ENCODE results near the gene PRDX3. TPM values are rescaled to one million over a fixed set of nuclear protein-coding genes. Genes with fewer than 3 reads are reported as not detected.

The PRDX3 gene
- total and polyA plus RNA-seq, 2 of the 4 experiments (the other 2 are of a cell fraction), result 169 to 187 TPM

DNA sequence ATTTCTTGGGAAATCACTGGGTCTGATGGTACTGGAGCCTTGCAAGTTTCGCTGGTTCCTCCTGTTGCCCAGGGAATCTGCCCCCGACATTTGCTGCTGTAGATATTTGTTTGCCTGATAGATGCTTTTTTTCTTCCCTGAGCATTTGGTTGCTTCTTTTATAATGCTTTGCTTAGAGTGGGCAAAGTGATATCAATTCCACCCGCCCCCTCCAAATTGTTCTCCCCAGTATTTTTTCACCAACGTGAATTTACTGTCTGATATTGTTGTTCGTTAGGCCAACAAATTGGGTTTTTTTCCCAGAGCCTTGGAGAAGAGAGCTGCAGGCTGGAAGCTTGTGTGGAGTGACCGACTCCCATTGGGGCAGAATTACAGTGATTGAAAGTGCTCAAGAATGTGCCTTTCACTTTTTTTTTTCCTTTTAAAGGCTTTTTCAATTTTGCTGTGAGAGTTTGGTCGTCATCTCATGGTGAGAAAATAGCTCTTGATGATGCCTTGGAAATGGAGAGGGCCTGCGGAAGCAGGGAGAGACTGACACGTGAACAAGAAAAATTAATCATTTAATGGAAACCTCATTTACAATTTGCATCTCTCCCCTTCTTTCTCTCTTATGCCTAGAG, 31.2 kb upstream of the PRDX3 start:
- H3K27ac ChIP-seq (ENCODE audit: insufficient read depth, low read length), result peak overlapping the region; percentile 99
- peak overlapping the region; percentile 96 for H3K4ac ChIP-seq (ENCODE audit: low read depth, low read length)
- H3K27me3 ChIP-seq (ENCODE audit: control insufficient read depth, insufficient read depth, low read length), result no peaks in the 10 kb centered on the region
- H3K9ac ChIP-seq (ENCODE audit: low read depth, low read length), result peak overlapping the region; percentile 96
- H3K14ac ChIP-seq (replicated peaks; ENCODE audit: low read depth, low read length), result peak overlapping the region; percentile 97
- DNase-seq, result peak; percentile 37
- H3K4me3 ChIP-seq (ENCODE audit: insufficient read depth, low read depth, low read length), result peak overlapping the region; percentile 61
- POLR2A ChIA-PET (ENCODE audit: unreplicated experiment), result interaction anchor here (0.5 to 1.1 kb wide), 6 partner anchors 8 to 329 kb away, joined by 3 to 33 read pairs (median 5); no protein-coding TSS in a partner anchor
- peak overlapping the region; percentile 59 for H2AFZ ChIP-seq (replicated peaks; ENCODE audit: low read length, poor library complexity)
- H3K4me2 ChIP-seq (ENCODE audit: low read depth, low read length), result peak overlapping the region; percentile 96
- H4K8ac ChIP-seq (ENCODE audit: low read depth in 2 of 2, low read length in 2 of 2), result peak overlapping the region; percentile 60 to 83
- peak overlapping the region; percentile 93 for H2BK20ac ChIP-seq (ENCODE audit: low read depth, low read length)
- dilution Hi-C loops (cut with HindIII; ENCODE audit: low sequenced_read_pairs, unreplicated experiment) (no loop called here), in situ Hi-C loops (cut with MboI; ENCODE audit: low sequenced_read_pairs) (loop anchor here (5.0 kb wide), 1 partner anchor 207 kb away; no protein-coding TSS in a partner anchor), intact Hi-C loops (cut with micrococcal nuclease) (loop anchor here (1.0 to 5.0 kb wide), 3 partner anchors 37 to 277 kb away; no protein-coding TSS in a partner anchor)
- peaks cover 6% of the 10 kb centered on the region for H3K9me1 ChIP-seq (ENCODE audit: insufficient read depth, low read length)
- peak overlapping the region; percentile 82 for H4K5ac ChIP-seq (ENCODE audit: low read depth, low read length)
- CTCF ChIA-PET, result interaction anchor here (0.6 to 2.2 kb wide), 11 partner anchors 9 to 210 kb away, joined by 3 to 8 read pairs (median 5); no protein-coding TSS in a partner anchor
- peak overlapping the region; percentile 92 for H2BK15ac ChIP-seq (ENCODE audit: low read depth, low read length)
- H4K20me1 ChIP-seq (ENCODE audit: insufficient read depth, low read length), result peaks cover 23% of the 10 kb centered on the region
- TF ChIP-seq MAZ (IDR thresholded peaks at IDR 0.05; ENCODE audit: borderline replicate concordance, low read depth, low read length) (0 out of 2 replicates have a peak, but pooled peaks have one; percentile 4), MXI1 (IDR thresholded peaks at IDR 0.05; ENCODE audit: borderline replicate concordance, low read depth, low read length) (no peak), NFE2L2 (IDR thresholded peaks at IDR 0.05; ENCODE audit: low read depth, low read length) (no peak), MAFK (IDR thresholded peaks at IDR 0.05; ENCODE audit: low read depth, low read length) (no peak)
- TF ChIP-seq, protein P1, sequence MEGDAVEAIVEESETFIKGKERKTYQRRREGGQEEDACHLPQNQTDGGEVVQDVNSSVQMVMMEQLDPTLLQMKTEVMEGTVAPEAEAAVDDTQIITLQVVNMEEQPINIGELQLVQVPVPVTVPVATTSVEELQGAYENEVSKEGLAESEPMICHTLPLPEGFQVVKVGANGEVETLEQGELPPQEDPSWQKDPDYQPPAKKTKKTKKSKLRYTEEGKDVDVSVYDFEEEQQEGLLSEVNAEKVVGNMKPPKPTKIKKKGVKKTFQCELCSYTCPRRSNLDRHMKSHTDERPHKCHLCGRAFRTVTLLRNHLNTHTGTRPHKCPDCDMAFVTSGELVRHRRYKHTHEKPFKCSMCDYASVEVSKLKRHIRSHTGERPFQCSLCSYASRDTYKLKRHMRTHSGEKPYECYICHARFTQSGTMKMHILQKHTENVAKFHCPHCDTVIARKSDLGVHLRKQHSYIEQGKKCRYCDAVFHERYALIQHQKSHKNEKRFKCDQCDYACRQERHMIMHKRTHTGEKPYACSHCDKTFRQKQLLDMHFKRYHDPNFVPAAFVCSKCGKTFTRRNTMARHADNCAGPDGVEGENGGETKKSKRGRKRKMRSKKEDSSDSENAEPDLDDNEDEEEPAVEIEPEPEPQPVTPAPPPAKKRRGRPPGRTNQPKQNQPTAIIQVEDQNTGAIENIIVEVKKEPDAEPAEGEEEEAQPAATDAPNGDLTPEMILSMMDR (conservative IDR thresholded peaks at IDR 0.05; ENCODE audit: low read depth, low read length), result no peak
- peak overlapping the region; percentile 85 for H2AK9ac ChIP-seq (replicated peaks; ENCODE audit: low read depth, low read length, poor library complexity)
- H2BK120ac ChIP-seq (ENCODE audit: low read depth, low read length), result peak overlapping the region; percentile 90
- H3K56ac ChIP-seq (ENCODE audit: extremely low read depth, insufficient read depth, low read length), result peak overlapping the region; percentile 90
- peak overlapping the region; percentile 88 for H3K18ac ChIP-seq (ENCODE audit: low read depth, low read length)
- ATAC-seq (ENCODE audit: low read depth), result no peak
- WGBS, 2 experiments (ENCODE audit: extremely low coverage in 2 of 2, insufficient read length in 1 of 2), result no CpG with 5 or more reads among the region's 9 CpGs
- BruUV-seq (replicated peaks), result no TSS peak
- peak overlapping the region; percentile 89 for H4K91ac ChIP-seq (ENCODE audit: insufficient read depth, low read depth, low read length)
- H3K9me3 ChIP-seq (ENCODE audit: control insufficient read depth, insufficient read depth, low read length), result no peaks in the 10 kb centered on the region
- peak overlapping the region; percentile 66; the same call in 1 of the 2 replicates for H2AK5ac ChIP-seq (ENCODE audit: low read depth, low read length)
- peaks cover 20% of the 10 kb centered on the region for H3K36me3 ChIP-seq (ENCODE audit: control insufficient read depth, insufficient read depth, low read length)
- peaks cover 10 to 57% of the 10 kb centered on the region in 2 experiments for H3K79me1 ChIP-seq (ENCODE audit: low read depth in 1 of 2, low read length in 2 of 2)
- H3K23ac ChIP-seq (ENCODE audit: low read depth, low read length), result peak overlapping the region; percentile 99
- peak overlapping the region; percentile 82 for H2BK5ac ChIP-seq (ENCODE audit: low read depth, low read length, poor library complexity, severe bottlenecking)
- H3K4me1 ChIP-seq (ENCODE audit: control insufficient read depth, insufficient read depth, low read length), result peaks cover 13% of the 10 kb centered on the region
